Measurements from ENCODE around the gene ACSS3. TPM values are rescaled to one million over a fixed set of nuclear protein-coding genes. Genes with fewer than 3 reads are reported as not detected.
A peak's percentile ranks its signal among the peaks of the same experiment; 100 is the strongest.
"Not testable (repeated sequence)": the region's sequence is repeated elsewhere in the genome, so short reads cannot be mapped to it uniquely, and the experiment has no call there.

The ACSS3 gene
- polyA plus RNA-seq, 1 donor, result 6.0 TPM

GRCh38 chr12:81196595-81196994 lies 118.7 kb downstream of the ACSS3 start:
- no peaks in the 10 kb centered on the region for H3K36me3 ChIP-seq (ENCODE audit: control insufficient read depth, insufficient read depth, low read length)
- H3K4me1 ChIP-seq (ENCODE audit: control insufficient read depth, insufficient read depth, low read length), result no peaks in the 10 kb centered on the region
- H3K4me3 ChIP-seq (ENCODE audit: low read length), result no peak overlapping the region
- H3K27me3 ChIP-seq (ENCODE audit: control insufficient read depth, insufficient read depth, low read length), result no peaks in the 10 kb centered on the region
- H3K9me3 ChIP-seq (ENCODE audit: control insufficient read depth, low read depth, low read length), result no peaks in the 10 kb centered on the region
- no peak for DNase-seq
- no CpG with 5 or more reads among the region's 3 CpGs for WGBS (ENCODE audit: insufficient coverage, low lambda C conversion rate)
- no peak overlapping the region for H3K27ac ChIP-seq (ENCODE audit: low read length)

DNA sequence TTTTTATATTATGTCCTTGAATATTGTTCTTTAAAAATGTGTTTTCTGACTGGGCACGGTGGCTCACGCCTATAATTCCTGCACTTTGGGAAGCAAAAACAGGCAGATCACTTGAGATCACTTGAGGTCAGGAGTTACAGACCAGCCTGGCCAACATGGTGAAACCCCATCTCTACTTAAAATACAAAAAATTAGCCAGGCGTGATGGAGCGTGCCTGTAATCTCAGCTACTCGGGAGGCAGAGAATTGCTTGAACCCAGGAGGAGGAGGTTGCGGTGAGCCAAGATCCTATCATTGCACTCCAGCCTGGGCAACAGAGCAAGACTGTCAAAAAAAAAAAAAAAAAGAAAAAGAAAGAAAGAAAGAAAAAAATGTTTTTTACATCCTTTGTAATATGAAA lies 122.7 kb downstream of the ACSS3 start:
- H3K36me3 ChIP-seq (ENCODE audit: control insufficient read depth, insufficient read depth, low read length); H3K4me3 ChIP-seq (ENCODE audit: low read length); H3K4me1 ChIP-seq (ENCODE audit: control insufficient read depth, insufficient read depth, low read length); H3K27ac ChIP-seq (ENCODE audit: low read length); DNase-seq; H3K27me3 ChIP-seq (ENCODE audit: control insufficient read depth, insufficient read depth, low read length); H3K9me3 ChIP-seq (ENCODE audit: control insufficient read depth, low read depth, low read length): not testable (repeated sequence)
- WGBS (ENCODE audit: insufficient coverage, low lambda C conversion rate), result no CpG with 5 or more reads among the region's 6 CpGs

GRCh38 chr12:81203671-81204204 lies 125.9 kb downstream of the ACSS3 start:
- WGBS (ENCODE audit: insufficient coverage, low lambda C conversion rate), result 36% methylated on average over 1 of the region's 3 CpGs
- no peak overlapping the region for H3K4me3 ChIP-seq (ENCODE audit: low read length)
- no peaks in the 10 kb centered on the region for H3K27me3 ChIP-seq (ENCODE audit: control insufficient read depth, insufficient read depth, low read length)
- no peak overlapping the region for H3K27ac ChIP-seq (ENCODE audit: low read length)
- no peaks in the 10 kb centered on the region for H3K36me3 ChIP-seq (ENCODE audit: control insufficient read depth, insufficient read depth, low read length)
- H3K4me1 ChIP-seq (ENCODE audit: control insufficient read depth, insufficient read depth, low read length), result peaks cover 27% of the 10 kb centered on the region
- DNase-seq, result no peak
- no peaks in the 10 kb centered on the region for H3K9me3 ChIP-seq (ENCODE audit: control insufficient read depth, low read depth, low read length)

GRCh38 chr12:81205416-81205815 lies 127.5 kb downstream of the ACSS3 start:
- H3K4me3 ChIP-seq (ENCODE audit: low read length), result no peak overlapping the region
- peaks cover 31% of the 10 kb centered on the region for H3K4me1 ChIP-seq (ENCODE audit: control insufficient read depth, insufficient read depth, low read length)
- peak; percentile 40 to 75 for DNase-seq
- no CpG with 5 or more reads among the region's 1 CpG for WGBS (ENCODE audit: insufficient coverage, low lambda C conversion rate)
- H3K27ac ChIP-seq (ENCODE audit: low read length), result peak overlapping the region; percentile 40
- no peaks in the 10 kb centered on the region for H3K36me3 ChIP-seq (ENCODE audit: control insufficient read depth, insufficient read depth, low read length)
- no peaks in the 10 kb centered on the region for H3K9me3 ChIP-seq (ENCODE audit: control insufficient read depth, low read depth, low read length)
- no peaks in the 10 kb centered on the region for H3K27me3 ChIP-seq (ENCODE audit: control insufficient read depth, insufficient read depth, low read length)

GRCh38 chr12:81206429-81206828 lies 128.6 kb downstream of the ACSS3 start:
- H3K36me3 ChIP-seq (ENCODE audit: control insufficient read depth, insufficient read depth, low read length), result no peaks in the 10 kb centered on the region
- H3K27ac ChIP-seq (ENCODE audit: low read length), result no peak overlapping the region
- H3K4me1 ChIP-seq (ENCODE audit: control insufficient read depth, insufficient read depth, low read length), result peaks cover 31% of the 10 kb centered on the region
- 100% methylated on average over 1 of the region's 2 CpGs for whole genome bisulfite sequencing (ENCODE audit: insufficient coverage, low lambda C conversion rate)
- H3K27me3 ChIP-seq (ENCODE audit: control insufficient read depth, insufficient read depth, low read length), result no peaks in the 10 kb centered on the region
- no peak overlapping the region for H3K4me3 ChIP-seq (ENCODE audit: low read length)
- H3K9me3 ChIP-seq (ENCODE audit: control insufficient read depth, low read depth, low read length), result no peaks in the 10 kb centered on the region
- DNase-seq, result no peak

DNA sequence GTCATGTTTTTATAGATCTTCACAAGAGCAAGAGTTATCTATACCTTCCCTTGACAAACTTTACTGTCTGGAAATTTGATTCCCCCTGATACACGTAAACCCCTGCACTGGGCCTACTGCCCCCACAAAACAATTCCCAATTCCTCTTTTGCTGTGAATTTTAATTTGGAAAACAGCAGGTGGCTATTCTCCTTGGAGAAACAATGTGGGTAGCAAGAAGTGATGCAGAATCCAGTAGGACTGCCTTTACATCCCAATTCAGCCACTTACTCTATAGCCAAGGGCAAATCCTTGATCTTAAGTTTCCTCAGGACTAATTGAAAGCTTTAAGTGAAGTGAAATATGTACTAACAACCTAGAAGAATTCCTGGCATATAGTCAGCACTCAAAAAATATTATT lies 129.3 kb downstream of the ACSS3 start:
- WGBS (ENCODE audit: insufficient coverage, low lambda C conversion rate), result no CpG with 5 or more reads among the region's 1 CpG
- Histone ChIP-seq H3K4me1 (ENCODE audit: control insufficient read depth, insufficient read depth, low read length) (peaks cover 31% of the 10 kb centered on the region), H3K27me3 (ENCODE audit: control insufficient read depth, insufficient read depth, low read length) (no peaks in the 10 kb centered on the region), H3K4me3 (ENCODE audit: low read length) (no peak overlapping the region), H3K9me3 (ENCODE audit: control insufficient read depth, low read depth, low read length) (no peaks in the 10 kb centered on the region), H3K36me3 (ENCODE audit: control insufficient read depth, insufficient read depth, low read length) (no peaks in the 10 kb centered on the region), H3K27ac (ENCODE audit: low read length) (peak overlapping the region; percentile 17)
- DNase-seq, result no peak

DNA sequence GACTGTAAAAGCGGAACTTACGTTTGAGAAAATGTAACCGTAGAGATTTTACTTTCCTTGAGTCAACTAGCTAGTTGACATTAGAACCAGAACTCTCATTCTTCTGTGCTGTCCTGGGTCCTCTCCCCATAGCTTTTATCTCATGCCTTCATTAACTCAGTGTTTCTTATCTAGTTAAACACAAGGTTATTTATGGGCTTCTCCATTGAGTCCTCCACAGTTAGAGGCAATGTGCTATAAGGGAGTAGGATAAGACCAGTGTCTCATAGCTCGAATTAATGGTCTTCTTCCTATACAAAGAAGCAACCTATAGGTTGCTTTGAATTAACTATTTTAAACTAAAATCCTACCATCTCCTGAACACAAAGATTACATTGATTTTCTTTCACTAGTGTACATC lies 129.8 kb downstream of the ACSS3 start:
- H3K9me3 ChIP-seq (ENCODE audit: control insufficient read depth, low read depth, low read length), result no peaks in the 10 kb centered on the region
- 40% methylated on average over 1 of the region's 4 CpGs for WGBS (ENCODE audit: insufficient coverage, low lambda C conversion rate)
- DNase-seq, result peak in 1 of 2 donors; percentile 18
- peaks cover 31% of the 10 kb centered on the region for H3K4me1 ChIP-seq (ENCODE audit: control insufficient read depth, insufficient read depth, low read length)
- peak overlapping the region; percentile 17 for H3K27ac ChIP-seq (ENCODE audit: low read length)
- H3K36me3 ChIP-seq (ENCODE audit: control insufficient read depth, insufficient read depth, low read length), result no peaks in the 10 kb centered on the region
- no peak overlapping the region for H3K4me3 ChIP-seq (ENCODE audit: low read length)
- H3K27me3 ChIP-seq (ENCODE audit: control insufficient read depth, insufficient read depth, low read length), result no peaks in the 10 kb centered on the region

GRCh38 chr12:81208187-81208911 lies 130.5 kb downstream of the ACSS3 start:
- H3K36me3 ChIP-seq (ENCODE audit: control insufficient read depth, insufficient read depth, low read length), result no peaks in the 10 kb centered on the region
- WGBS (ENCODE audit: insufficient coverage, low lambda C conversion rate), result 29% methylated on average over 4 of the region's 9 CpGs
- DNase-seq, result peak; percentile 51 to 80

DNA sequence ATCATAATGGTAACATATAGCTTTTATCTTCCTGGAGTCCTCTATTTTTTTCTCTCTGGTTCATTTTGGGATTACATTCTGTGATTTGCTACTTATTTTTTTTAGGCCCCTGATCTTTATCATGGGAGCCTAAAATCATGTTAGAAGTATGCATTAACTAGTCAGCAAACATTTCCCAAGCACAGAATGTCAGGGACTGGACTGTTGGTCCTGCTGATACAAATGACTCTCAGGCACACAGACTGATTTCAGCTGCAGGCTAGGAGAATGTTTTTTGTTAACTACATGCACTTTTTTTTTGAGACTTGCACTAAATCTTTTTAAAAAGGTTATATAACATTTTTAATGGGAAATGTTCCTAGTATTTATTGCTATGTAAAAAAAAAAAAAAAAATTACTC lies 131.1 kb downstream of the ACSS3 start:
- peak in 1 of 2 donors; percentile 15 for DNase-seq
- H3K27me3 ChIP-seq (ENCODE audit: control insufficient read depth, insufficient read depth, low read length), result no peaks in the 10 kb centered on the region
- no peaks in the 10 kb centered on the region for H3K36me3 ChIP-seq (ENCODE audit: control insufficient read depth, insufficient read depth, low read length)

More at GRCh38 chr12:81208187-81208911, 130.5 kb downstream of the ACSS3 start:
- Histone ChIP-seq H3K9me3 (ENCODE audit: control insufficient read depth, low read depth, low read length) (no peaks in the 10 kb centered on the region), H3K4me3 (ENCODE audit: low read length) (no peak overlapping the region), H3K4me1 (ENCODE audit: control insufficient read depth, insufficient read depth, low read length) (peaks cover 31% of the 10 kb centered on the region), H3K27me3 (ENCODE audit: control insufficient read depth, insufficient read depth, low read length) (no peaks in the 10 kb centered on the region), H3K27ac (ENCODE audit: low read length) (peak overlapping the region; percentile 17)

DNA sequence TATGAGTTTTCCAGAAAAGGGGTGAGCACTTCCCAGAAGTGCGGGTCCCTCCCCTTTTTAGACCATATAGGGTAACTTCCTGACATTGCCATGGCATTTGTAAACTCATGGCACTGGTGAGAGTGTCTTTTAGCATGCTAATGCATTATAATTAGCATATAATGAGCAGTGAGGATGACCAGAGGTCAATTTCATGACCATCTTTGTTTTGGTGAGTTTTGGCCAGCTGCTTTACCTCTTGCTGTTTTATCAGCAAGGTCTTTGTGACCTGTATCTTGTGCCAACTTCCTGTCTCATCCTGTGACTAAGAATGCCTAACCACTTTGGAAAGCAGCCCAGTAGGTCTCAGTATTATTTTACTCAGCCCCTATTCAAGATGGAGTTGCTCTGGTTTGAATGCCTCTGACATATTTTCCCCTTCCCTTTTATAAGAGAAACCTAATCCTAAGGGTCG lies 131.9 kb downstream of the ACSS3 start:
- no CpG with 5 or more reads among the region's 2 CpGs for WGBS (ENCODE audit: insufficient coverage, low lambda C conversion rate)
- not testable (repeated sequence) for H3K36me3 ChIP-seq (ENCODE audit: control insufficient read depth, insufficient read depth, low read length); H3K27me3 ChIP-seq (ENCODE audit: control insufficient read depth, insufficient read depth, low read length); H3K9me3 ChIP-seq (ENCODE audit: control insufficient read depth, low read depth, low read length); DNase-seq; H3K27ac ChIP-seq (ENCODE audit: low read length); H3K4me3 ChIP-seq (ENCODE audit: low read length)
- peaks cover 30% of the 10 kb centered on the region for H3K4me1 ChIP-seq (ENCODE audit: control insufficient read depth, insufficient read depth, low read length)

More for the DNA sequence above, 131.1 kb downstream of the ACSS3 start:
- Histone ChIP-seq H3K27ac (ENCODE audit: low read length) (peak overlapping the region; percentile 17), H3K4me3 (ENCODE audit: low read length) (no peak overlapping the region), H3K4me1 (ENCODE audit: control insufficient read depth, insufficient read depth, low read length) (peaks cover 31% of the 10 kb centered on the region), H3K9me3 (ENCODE audit: control insufficient read depth, low read depth, low read length) (no peaks in the 10 kb centered on the region)

DNA sequence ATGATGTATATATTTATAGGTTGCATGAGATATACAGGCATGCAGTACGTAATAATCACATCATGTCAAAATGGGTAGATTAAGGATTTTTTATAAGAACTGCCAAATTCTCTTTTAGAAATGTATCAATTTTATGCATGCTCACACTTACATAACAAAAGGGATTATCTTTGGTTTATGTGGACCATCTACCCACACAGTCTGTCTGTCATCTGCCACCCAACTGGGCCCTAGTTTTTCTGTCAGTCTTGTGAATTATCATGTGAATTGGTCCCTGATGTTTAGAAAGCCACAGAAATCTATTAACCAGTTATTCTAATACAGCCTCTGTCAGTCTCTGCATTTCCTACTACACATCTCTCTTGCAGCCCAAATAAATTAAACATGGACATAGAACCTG lies 133.4 kb downstream of the ACSS3 start:
- no peaks in the 10 kb centered on the region for H3K36me3 ChIP-seq (ENCODE audit: control insufficient read depth, insufficient read depth, low read length)
- no peak for DNase-seq
- WGBS (ENCODE audit: insufficient coverage, low lambda C conversion rate), result 100% methylated on average over 1 of the region's 1 CpG
- no peak overlapping the region for H3K4me3 ChIP-seq (ENCODE audit: low read length)
- no peaks in the 10 kb centered on the region for H3K9me3 ChIP-seq (ENCODE audit: control insufficient read depth, low read depth, low read length)
- peaks cover 19% of the 10 kb centered on the region for H3K4me1 ChIP-seq (ENCODE audit: control insufficient read depth, insufficient read depth, low read length)
- H3K27me3 ChIP-seq (ENCODE audit: control insufficient read depth, insufficient read depth, low read length), result no peaks in the 10 kb centered on the region
- no peak overlapping the region for H3K27ac ChIP-seq (ENCODE audit: low read length)

Measured in large intestine (tissue), 3 donors.